Panc1 (cell line): ENCODE results near the gene NDRG2. TPM values are rescaled to one million over a fixed set of nuclear protein-coding genes. Genes with fewer than 3 reads are reported as not detected.

Source experiments
- ATAC-seq: fragments of 200-7000 bp; cut with Tn5 transposase; 2 replicates; pipeline ENCODE4 v1.9.1; 2020; ENCODE audit warnings: mild to moderate bottlenecking, moderate library complexity
- BruUV-seq: library from RNA; stranded (reverse); fragments of 400-500 nt; replicated peaks from 2 replicates; lab custom pipeline; 2021; lab: Mats Ljungman, UMichigan
- CTCF ChIA-PET: fragments of 300-600 bp; sonication (Branson Sonifier 250); formaldehyde crosslinking; loops from one replicate; lab custom pipeline; 2022; ENCODE audit warnings: antibody characterized with exemption; lab: Charles Lee
- POLR2A ChIA-PET: fragments of 300-600 bp; sonication (Branson Sonifier 250); formaldehyde crosslinking; loops from one replicate; lab custom pipeline; 2022; ENCODE audit warnings: antibody characterized with exemption; lab: Charles Lee
- DNase-seq: peaks from one replicate; pipeline ENCODE4 v3.0.0-alpha.2; 2010; ENCODE audit warnings: low read depth, low spot score
- H3K27ac ChIP-seq: 2 replicates; pipeline ENCODE4 v1.5.1; 2011; ENCODE audit warnings: mild to moderate bottlenecking, low read length, inconsistent platforms
- H3K27me3 ChIP-seq: fragments of 200-500 bp; sonication (Bioruptor generic); 2 replicates; pipeline ENCODE4 v1.6.0; 2014; ENCODE audit warnings: low read length, inconsistent platforms; ENCODE audit not compliant: control insufficient read depth, insufficient read depth
- H3K36me3 ChIP-seq: fragments of 200-500 bp; sonication (Bioruptor generic); 2 replicates; pipeline ENCODE4 v1.5.1; 2014; ENCODE audit warnings: inconsistent platforms, mild to moderate bottlenecking, low read length, moderate library complexity; ENCODE audit not compliant: control insufficient read depth, insufficient read depth
- H3K4me1 ChIP-seq: 2 replicates; pipeline ENCODE4 v1.5.1; 2011; ENCODE audit warnings: inconsistent platforms, mild to moderate bottlenecking, low read length, moderate library complexity; ENCODE audit not compliant: control insufficient read depth, insufficient read depth
- H3K4me3 ChIP-seq, 2 experiments: 2 replicates each; pipeline ENCODE4 v1.5.1; 2011 to 2012; ENCODE audit warnings: low read depth in 2 of 2, low read length in 2 of 2, mild to moderate bottlenecking in 2 of 2, inconsistent platforms in 1 of 2, moderate library complexity in 1 of 2
- H3K9me3 ChIP-seq: fragments of 200-500 bp; sonication (Bioruptor generic); 2 replicates; pipeline ENCODE4 v1.5.1; 2014; ENCODE audit warnings: low read depth, mild to moderate bottlenecking, inconsistent platforms, low read length, moderate library complexity; ENCODE audit not compliant: control insufficient read depth, insufficient read depth
- CTCF ChIP-seq: fragments of 450-650 bp; IDR thresholded peaks from 2 replicates; pipeline ENCODE4 v1.5.1; 2017; ENCODE audit warnings: mild to moderate bottlenecking
- POLR2AphosphoS5 ChIP-seq: IDR thresholded peaks from 2 replicates; pipeline ENCODE4 v1.6.1; 2012; ENCODE audit warnings: mild to moderate bottlenecking, low read depth, low read length, moderate library complexity
- SIN3A ChIP-seq: IDR thresholded peaks from 2 replicates; pipeline ENCODE4 v1.6.1; 2012; ENCODE audit warnings: low read depth, mild to moderate bottlenecking, low read length, moderate library complexity, borderline replicate concordance; ENCODE audit not compliant: insufficient read depth
- TCF7L2 ChIP-seq: IDR thresholded peaks from 2 replicates; pipeline ENCODE4 v1.6.1; 2011; ENCODE audit warnings: mild to moderate bottlenecking, low read depth, low read length, inconsistent platforms
- in situ Hi-C: cut with HindIII; loops from 2 replicates; pipeline ENCODE4 v1.10.0; 2016; ENCODE audit warnings: low sequenced_read_pairs, low pct_unique_long_range_greater_than_20kb
- intact Hi-C: fragments of 100-400 bp; cut with micrococcal nuclease; formaldehyde crosslinking; loops from one replicate; pipeline ENCODE4 v1.10.0; 2022; ENCODE audit not compliant: unreplicated experiment
- total RNA-seq: library from RNA; stranded (reverse); gene quantifications from one replicate; pipeline ENCODE4 v1.2.1, GENCODE V29; 2021; ENCODE audit not compliant: unreplicated experiment
- TF ChIP-seq, protein P1 (sequence below), 2 experiments: IDR thresholded peaks; 2 replicates each; pipeline ENCODE4 v1.6.1; 2011 to 2012; ENCODE audit warnings: low read depth in 2 of 2, control low read depth in 1 of 2, low read length in 1 of 2, mild to moderate bottlenecking in 1 of 2, moderate library complexity in 1 of 2; ENCODE audit not compliant: insufficient read depth in 1 of 2

NDRG2 gene
- total RNA-seq, 1 experiment from 2014 or later = 1.6 TPM

DNA sequence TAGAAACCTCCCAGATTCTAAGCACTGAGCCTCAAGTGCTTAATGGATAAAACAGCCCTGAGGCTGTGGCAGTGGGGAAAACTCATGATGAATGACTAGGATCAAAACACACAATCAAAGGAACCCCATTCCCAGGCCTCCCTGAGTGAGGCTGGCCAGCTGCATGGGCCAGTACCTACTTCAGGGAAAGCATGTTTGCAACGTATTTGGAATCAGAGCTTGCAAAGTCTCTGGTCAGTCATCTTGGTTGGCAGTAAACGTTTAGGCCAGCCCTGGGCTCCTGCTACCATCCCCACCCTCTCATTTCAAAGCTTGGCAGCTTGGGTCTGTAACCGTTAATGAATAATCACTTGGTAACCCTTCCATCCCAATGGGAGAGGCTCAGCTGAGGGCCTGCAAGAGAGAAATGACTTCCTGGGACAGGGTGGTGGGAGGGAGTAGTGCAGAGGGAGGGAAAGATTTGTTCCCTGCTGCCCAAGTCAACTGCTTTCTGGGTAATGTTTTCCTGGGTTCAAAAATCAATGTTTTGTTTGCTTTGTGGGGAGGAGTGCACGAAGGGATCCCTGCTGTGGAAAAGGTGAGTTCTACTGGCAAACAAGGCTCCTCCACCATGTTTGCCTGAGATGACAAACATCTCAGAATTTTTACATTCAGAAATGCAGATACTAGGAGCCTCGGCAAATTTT lies 30.7 kb upstream of the NDRG2 start:
- no peak overlapping the region for H3K4me3 ChIP-seq
- CTCF ChIA-PET = no interaction called here
- BruUV-seq = no TSS peak
- no peaks in the 10 kb centered on the region for H3K27me3 ChIP-seq
- no peaks in the 10 kb centered on the region for H3K36me3 ChIP-seq
- intact Hi-C loops = no loop called here
- no peaks in the 10 kb centered on the region for H3K4me1 ChIP-seq
- H3K27ac ChIP-seq = no peak overlapping the region
- TF ChIP-seq, protein P1, sequence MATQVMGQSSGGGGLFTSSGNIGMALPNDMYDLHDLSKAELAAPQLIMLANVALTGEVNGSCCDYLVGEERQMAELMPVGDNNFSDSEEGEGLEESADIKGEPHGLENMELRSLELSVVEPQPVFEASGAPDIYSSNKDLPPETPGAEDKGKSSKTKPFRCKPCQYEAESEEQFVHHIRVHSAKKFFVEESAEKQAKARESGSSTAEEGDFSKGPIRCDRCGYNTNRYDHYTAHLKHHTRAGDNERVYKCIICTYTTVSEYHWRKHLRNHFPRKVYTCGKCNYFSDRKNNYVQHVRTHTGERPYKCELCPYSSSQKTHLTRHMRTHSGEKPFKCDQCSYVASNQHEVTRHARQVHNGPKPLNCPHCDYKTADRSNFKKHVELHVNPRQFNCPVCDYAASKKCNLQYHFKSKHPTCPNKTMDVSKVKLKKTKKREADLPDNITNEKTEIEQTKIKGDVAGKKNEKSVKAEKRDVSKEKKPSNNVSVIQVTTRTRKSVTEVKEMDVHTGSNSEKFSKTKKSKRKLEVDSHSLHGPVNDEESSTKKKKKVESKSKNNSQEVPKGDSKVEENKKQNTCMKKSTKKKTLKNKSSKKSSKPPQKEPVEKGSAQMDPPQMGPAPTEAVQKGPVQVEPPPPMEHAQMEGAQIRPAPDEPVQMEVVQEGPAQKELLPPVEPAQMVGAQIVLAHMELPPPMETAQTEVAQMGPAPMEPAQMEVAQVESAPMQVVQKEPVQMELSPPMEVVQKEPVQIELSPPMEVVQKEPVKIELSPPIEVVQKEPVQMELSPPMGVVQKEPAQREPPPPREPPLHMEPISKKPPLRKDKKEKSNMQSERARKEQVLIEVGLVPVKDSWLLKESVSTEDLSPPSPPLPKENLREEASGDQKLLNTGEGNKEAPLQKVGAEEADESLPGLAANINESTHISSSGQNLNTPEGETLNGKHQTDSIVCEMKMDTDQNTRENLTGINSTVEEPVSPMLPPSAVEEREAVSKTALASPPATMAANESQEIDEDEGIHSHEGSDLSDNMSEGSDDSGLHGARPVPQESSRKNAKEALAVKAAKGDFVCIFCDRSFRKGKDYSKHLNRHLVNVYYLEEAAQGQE (IDR thresholded peaks at IDR 0.05; ENCODE audit: insufficient read depth in 1 of 2, low read depth in 2 of 2, low read length in 1 of 2) = no peak
- no peak for TF ChIP-seq CTCF
- in situ Hi-C loops = no loop called here
- DNase-seq = no peak
- POLR2A ChIA-PET = no interaction called here
- no peaks in the 10 kb centered on the region for H3K9me3 ChIP-seq
- ATAC-seq = no peak

DNA sequence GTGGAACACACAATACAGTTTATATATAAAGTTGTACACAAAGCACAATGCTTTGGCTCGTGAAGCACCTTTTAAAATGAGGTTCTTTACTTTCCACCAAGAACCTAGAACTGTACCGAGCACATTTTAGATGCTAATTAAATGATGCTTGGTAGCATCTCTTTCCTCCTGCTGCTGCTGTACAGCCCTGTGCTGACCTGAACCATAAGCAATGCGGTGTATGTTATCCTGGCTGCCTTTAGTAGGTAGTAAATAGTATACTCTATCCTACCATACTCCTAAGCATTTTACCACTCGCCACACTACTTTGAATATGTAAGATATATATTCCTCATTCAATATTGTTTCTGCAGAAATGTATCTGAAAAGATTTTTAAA lies 29.9 kb upstream of the NDRG2 start:
- Histone ChIP-seq H3K27me3 (no peaks in the 10 kb centered on the region), H3K4me1 (no peaks in the 10 kb centered on the region), H3K9me3 (no peaks in the 10 kb centered on the region), H3K4me3 (no peak overlapping the region), H3K27ac (no peak overlapping the region), H3K36me3 (no peaks in the 10 kb centered on the region)
- ChIA-PET POLR2A (no interaction called here), CTCF (no interaction called here)
- TF ChIP-seq TCF7L2 (no peak), POLR2AphosphoS5 (no peak), SIN3A (no peak), CTCF (no peak)
- TF ChIP-seq, protein P1 (IDR thresholded peaks at IDR 0.05; ENCODE audit: insufficient read depth in 1 of 2, low read depth in 2 of 2, low read length in 1 of 2) = no peak
- ATAC-seq = no peak
- intact Hi-C loops = no loop called here
- DNase-seq = no peak
- in situ Hi-C loops = no loop called here
- BruUV-seq = no TSS peak
